GM19193 (cell line): ENCODE results near the gene MSH5.

Experiments used
- POLR2A ChIP-seq: IDR thresholded peaks from 4 replicates; pipeline ENCODE4 v1.6.1; 2011; ENCODE audit not compliant: insufficient read depth, insufficient read length; ENCODE audit errors: extremely low read depth

MSH5 gene

DNA sequence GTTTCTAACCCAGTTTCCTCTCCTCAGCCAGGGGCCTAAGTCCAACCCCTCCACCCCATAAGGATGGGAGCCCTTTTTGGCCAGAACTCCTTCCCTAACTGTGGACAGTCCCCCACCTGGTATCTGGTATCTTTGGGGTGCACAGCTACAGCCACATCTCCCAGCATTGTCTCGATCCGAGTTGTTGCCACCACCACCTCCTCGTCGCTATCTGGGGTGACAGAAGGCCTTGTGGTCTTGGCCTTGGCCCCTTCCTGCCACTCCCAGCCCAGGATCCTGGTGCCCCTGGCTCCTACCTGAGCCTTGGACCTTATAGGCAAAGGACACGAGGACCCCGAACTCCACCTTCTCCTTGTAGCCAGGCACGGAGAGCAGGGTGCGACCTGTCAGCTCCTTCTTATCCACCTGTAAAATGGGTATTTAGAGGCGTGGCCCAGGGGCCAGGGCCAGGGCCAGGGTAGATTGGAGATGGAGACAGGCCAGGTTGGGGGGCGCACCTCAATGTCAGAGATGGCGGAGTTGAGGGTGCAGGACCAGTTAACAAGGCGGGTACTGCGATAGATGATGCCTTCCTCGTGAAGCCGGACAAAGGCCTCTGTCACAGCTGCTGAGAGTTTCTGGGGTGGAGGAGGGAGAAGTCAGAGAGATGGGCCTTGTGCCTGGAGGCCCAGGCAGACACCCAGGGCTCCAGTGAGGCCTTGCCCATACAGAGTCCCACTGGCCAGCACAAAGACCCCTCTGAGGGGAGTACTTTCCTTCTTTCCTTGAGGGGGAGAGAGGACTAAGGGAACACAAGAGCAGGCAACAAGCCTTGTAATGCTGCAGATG, 44.5 kb downstream of the MSH5 start:
- TF ChIP-seq POLR2A: no peak

DNA sequence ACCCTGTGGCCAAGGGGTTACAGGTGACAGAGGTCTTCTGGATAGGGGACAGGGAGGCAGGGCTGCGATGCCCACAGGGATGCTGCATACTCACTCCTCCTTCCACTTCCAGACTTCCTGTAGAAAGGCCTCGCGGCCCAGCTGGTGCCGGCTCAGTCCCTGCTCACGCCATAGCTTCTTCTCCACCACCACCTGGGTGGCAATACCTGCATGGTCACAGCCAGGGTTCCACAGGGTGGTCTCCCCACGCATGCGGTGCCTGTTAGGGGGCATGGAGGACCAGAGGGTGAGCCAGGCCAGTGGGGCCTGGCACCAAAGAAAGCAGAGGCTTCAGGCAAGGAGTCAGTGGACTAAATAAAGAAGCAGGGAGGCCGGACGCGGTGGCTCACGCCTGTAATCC, 45.7 kb downstream of the MSH5 start:
- TF ChIP-seq POLR2A: no peak

- TF ChIP-seq POLR2A: no peak
Measured at GRCh38 chr6:31791324-31792089, 51.7 kb downstream of the MSH5 start.

DNA sequence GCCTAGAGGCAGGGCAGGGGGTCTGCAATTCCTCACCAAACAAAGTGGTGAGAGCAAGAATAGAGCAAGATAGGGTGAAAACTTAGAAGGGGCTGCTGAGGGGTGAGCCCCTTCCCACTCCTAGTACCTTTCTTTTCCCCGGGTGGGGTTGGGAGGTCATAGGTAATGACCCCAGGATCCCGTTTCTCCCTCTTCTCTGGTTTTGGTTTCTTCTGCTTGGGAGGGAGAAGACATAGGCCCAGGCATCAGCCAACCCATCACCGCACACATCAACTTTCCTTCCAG, 52.2 kb downstream of the MSH5 start:
- TF ChIP-seq POLR2A: no peak

DNA sequence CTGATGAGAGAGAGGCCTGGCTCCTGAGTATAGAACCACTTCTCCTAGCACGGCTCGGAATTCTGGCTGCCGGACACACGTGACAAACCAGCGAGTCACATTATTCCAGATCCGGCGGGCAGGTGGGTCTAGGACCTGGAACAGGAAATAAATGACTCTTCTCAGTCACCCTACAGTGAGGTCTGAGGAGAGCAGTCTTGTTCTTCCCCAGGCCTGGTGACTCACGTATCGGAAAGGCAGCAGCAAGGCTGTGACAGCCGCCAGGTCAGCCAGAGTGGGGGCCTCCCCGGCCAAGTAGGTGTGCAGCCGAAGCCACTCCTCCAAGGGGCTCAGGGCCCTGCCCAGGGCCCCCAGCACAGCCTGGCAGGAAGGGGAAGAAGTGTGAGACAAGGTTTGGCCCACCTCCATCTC, 53.0 kb downstream of the MSH5 start:
- no peak for TF ChIP-seq POLR2A

GRCh38 chr6:31794294-31794865, 54.6 kb downstream of the MSH5 start:
- no peak for TF ChIP-seq POLR2A

GRCh38 chr6:31794866-31795615, 55.2 kb downstream of the MSH5 start:
- TF ChIP-seq POLR2A: no peak

DNA sequence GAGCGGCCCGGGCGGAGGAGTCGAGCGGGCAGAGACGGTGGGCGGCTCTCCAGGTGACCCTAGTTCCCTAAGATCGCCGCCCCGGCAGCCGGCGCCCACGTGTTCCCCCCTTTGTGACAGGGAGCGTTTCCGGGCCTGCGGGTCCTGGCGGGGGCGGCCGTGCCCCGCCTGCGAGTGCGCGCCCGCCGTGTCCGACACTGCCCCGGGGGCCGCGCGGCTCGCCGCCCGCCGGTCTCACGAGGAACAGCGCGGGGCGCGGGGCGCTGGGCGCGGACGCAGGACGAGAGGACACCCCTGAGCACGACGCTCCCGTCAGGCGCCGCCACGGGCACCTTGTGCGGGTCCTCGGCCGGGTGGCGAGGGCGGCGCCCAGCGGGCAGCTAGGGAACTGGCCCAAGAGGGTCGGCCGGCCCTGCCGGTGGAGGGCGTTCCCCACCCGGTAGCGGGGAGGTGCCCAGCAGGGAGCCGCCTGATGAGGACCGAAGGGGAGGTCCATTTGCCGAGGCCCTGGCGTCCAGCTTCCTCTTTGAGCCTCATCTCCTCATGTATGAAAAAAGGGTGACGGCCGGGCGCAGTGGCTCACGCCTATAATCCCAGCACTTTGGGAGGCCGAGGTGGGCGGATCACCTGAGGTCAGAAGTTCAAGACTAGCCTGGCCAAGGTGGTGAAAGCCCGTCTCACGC, 56.0 kb downstream of the MSH5 start, which contains the start of gene VARS1:
VARS1 (minus strand) TSS at position 137 of the 683 bp plus-strand sequence. CDS start 535 bp downstream, outside the sequence.
- TF ChIP-seq POLR2A: peak; percentile 68

DNA sequence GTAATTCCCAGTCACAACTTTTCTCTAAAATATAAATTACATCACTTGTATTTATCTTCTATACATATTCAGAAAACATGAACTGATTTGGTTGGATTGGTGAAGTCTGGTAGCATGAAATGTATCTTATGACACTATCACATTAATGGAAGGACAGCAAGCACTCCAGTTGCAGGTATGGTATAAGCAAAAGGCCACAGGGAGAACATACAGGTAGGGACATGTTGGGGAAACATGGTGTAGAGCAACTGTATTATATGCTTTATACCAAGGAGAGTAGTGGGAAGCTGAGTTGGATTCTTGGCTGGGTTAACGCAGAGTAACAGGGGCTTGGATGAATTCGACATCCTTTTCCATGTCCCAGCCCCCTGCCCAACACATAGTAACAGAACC, 57.2 kb downstream of the MSH5 start:
- no peak for TF ChIP-seq POLR2A

- no peak for TF ChIP-seq POLR2A
Measured at GRCh38 chr6:31797588-31797987, 57.8 kb downstream of the MSH5 start.

GRCh38 chr6:31799781-31800180, 60.0 kb downstream of the MSH5 start:
- no peak for TF ChIP-seq POLR2A

DNA sequence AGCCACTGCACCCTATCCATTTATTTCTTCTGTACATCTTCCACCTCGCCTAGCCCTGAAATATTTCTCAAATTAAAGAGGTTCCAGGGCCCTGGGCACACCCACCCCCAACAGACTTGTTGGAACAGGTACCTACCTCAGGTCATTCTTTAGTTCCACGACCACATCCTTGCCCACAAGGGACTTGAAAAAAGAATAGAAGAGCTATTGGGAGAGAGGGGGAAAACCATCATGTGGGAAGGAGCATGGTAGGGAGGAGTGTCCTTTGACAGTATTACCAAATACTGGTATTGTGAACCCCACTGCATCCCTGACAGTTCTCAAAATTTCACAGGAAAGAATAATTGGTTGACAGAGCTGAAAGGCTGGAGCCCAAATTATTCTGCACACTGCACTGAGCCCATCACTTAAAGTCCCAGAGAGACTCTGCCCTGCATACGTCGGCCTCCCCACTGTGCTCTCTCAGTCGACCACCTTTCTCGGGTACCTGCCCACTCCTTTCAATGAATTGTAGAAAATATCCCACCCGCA, 66.2 kb downstream of the MSH5 start:
- no peak for TF ChIP-seq POLR2A

GRCh38 chr6:31806470-31807272, 66.9 kb downstream of the MSH5 start, which contains the start of gene LSM2:
TSS of gene LSM2 (minus strand) at chr6:31806966. CDS start at chr6:31806757, 209 bp downstream.
- peak; percentile 95 for TF ChIP-seq POLR2A

DNA sequence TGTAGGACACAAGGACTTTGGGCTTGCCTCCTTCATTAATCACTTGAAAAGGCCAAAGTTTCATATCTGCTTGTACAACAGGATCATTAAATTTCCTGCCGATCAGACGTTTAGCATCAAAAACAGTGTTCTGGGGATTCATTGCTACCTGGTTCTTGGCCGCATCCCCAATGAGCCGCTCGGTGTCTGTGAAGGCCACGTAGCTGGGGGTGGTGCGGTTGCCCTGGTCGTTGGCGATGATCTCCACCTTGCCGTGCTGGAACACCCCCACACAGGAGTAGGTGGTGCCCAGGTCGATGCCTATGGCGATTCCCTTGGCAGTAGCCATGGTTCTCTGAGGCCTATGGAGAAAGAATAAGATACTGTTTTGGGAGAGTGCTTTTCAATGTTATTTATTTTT, 71.8 kb downstream of the MSH5 start:
- no peak for TF ChIP-seq POLR2A
